H9 (cell line): ENCODE results near the gene HSD17B8. TPM values are rescaled to one million over a fixed set of nuclear protein-coding genes. Genes with fewer than 3 reads are reported as not detected.

Experiments used
- DNase-seq: peaks from one replicate; pipeline ENCODE4 v3.0.0-alpha.2; 2017
- H2AFZ ChIP-seq: one replicate; pipeline ENCODE4 v1.6.1; 2013; ENCODE audit warnings: mild to moderate bottlenecking, low read length, control low read depth, moderate library complexity
- H2AK5ac ChIP-seq: 2 replicates; pipeline ENCODE4 v1.6.1; 2013; ENCODE audit warnings: low read length, control low read depth, mixed read lengths; ENCODE audit not compliant: insufficient read length
- H2BK120ac ChIP-seq: one replicate; pipeline ENCODE4 v1.6.1; 2013; ENCODE audit warnings: low read depth, mild to moderate bottlenecking, low read length, control low read depth, inconsistent platforms; ENCODE audit not compliant: poor library complexity, severe bottlenecking
- H2BK12ac ChIP-seq: 2 replicates; pipeline ENCODE4 v1.6.1; 2013; ENCODE audit warnings: low read length, control low read depth, mixed read lengths, low read depth; ENCODE audit not compliant: insufficient read length
- H2BK15ac ChIP-seq: 2 replicates; pipeline ENCODE4 v1.6.1; 2013; ENCODE audit warnings: low read depth, low read length, control low read depth
- H2BK20ac ChIP-seq: one replicate; pipeline ENCODE4 v1.6.1; 2013; ENCODE audit warnings: low read depth, mild to moderate bottlenecking, low read length, control low read depth, inconsistent platforms; ENCODE audit not compliant: poor library complexity, severe bottlenecking
- H2BK5ac ChIP-seq: 2 replicates; pipeline ENCODE4 v1.6.1; 2013; ENCODE audit warnings: low read length, control low read depth, mixed read lengths; ENCODE audit not compliant: insufficient read length
- H3K14ac ChIP-seq: 2 replicates; pipeline ENCODE4 v1.6.1; 2013; ENCODE audit warnings: low read length, control low read depth; ENCODE audit not compliant: insufficient read depth
- H3K18ac ChIP-seq: 2 replicates; pipeline ENCODE4 v1.6.1; 2013; ENCODE audit warnings: low read depth, mild to moderate bottlenecking, mixed read lengths, low read length, control low read depth; ENCODE audit not compliant: insufficient read length
- H3K23ac ChIP-seq: 2 replicates; pipeline ENCODE4 v1.6.1; 2013; ENCODE audit warnings: low read length, control low read depth, mixed read lengths, low read depth; ENCODE audit not compliant: insufficient read length
- H3K23me2 ChIP-seq: 2 replicates; pipeline ENCODE4 v1.6.1; 2013; ENCODE audit warnings: low read depth, mild to moderate bottlenecking, mixed read lengths, low read length, control low read depth; ENCODE audit not compliant: insufficient read length, poor library complexity, severe bottlenecking
- H3K27ac ChIP-seq: 2 replicates; pipeline ENCODE4 v1.5.1; 2013; ENCODE audit warnings: low read length, control low read depth, mixed read lengths, low read depth; ENCODE audit not compliant: insufficient read length
- H3K27me3 ChIP-seq: 2 replicates; pipeline ENCODE4 v1.6.1; 2013; ENCODE audit warnings: low read length, control low read depth, inconsistent platforms; ENCODE audit not compliant: insufficient read depth
- H3K4ac ChIP-seq: 2 replicates; pipeline ENCODE4 v1.6.1; 2013; ENCODE audit warnings: low read depth, mild to moderate bottlenecking, control low read depth, inconsistent platforms, low read length, moderate library complexity
- H3K4me1 ChIP-seq: 2 replicates; pipeline ENCODE4 v1.6.1; 2013; ENCODE audit warnings: low read length, control low read depth, inconsistent platforms; ENCODE audit not compliant: insufficient read depth
- H3K4me2 ChIP-seq: 2 replicates; pipeline ENCODE4 v1.6.1; 2013; ENCODE audit warnings: low read length, control low read depth, mixed read lengths; ENCODE audit not compliant: insufficient read length, insufficient read depth
- H3K56ac ChIP-seq: 2 replicates; pipeline ENCODE4 v1.6.1; 2013; ENCODE audit warnings: low read depth, mild to moderate bottlenecking, mixed read lengths, low read length, control low read depth; ENCODE audit not compliant: insufficient read length
- H3K79me1 ChIP-seq: 2 replicates; pipeline ENCODE4 v1.6.1; 2013; ENCODE audit warnings: low read depth, mild to moderate bottlenecking, moderate library complexity, low read length, control low read depth, inconsistent platforms; ENCODE audit not compliant: insufficient read depth, poor library complexity, severe bottlenecking
- H3K79me2 ChIP-seq: 2 replicates; pipeline ENCODE4 v1.6.1; 2013; ENCODE audit warnings: low read length, control low read depth, inconsistent platforms; ENCODE audit not compliant: insufficient read depth
- H3K9ac ChIP-seq: 2 replicates; pipeline ENCODE4 v1.6.1; 2013; ENCODE audit warnings: low read length, control low read depth, mixed read lengths; ENCODE audit not compliant: insufficient read length; ENCODE audit errors: extremely low read depth
- H3K9me3 ChIP-seq: one replicate; pipeline ENCODE4 v1.6.1; 2013; ENCODE audit warnings: low read depth, low read length, inconsistent platforms; ENCODE audit not compliant: control insufficient read depth
- H3T11ph ChIP-seq: one replicate; pipeline ENCODE4 v1.6.1; 2013; ENCODE audit warnings: mild to moderate bottlenecking, low read length, control low read depth, inconsistent platforms
- H4K20me1 ChIP-seq: one replicate; pipeline ENCODE4 v1.6.1; 2013; ENCODE audit not compliant: control insufficient read depth, insufficient read length, insufficient read depth
- H4K5ac ChIP-seq: 2 replicates; pipeline ENCODE4 v1.6.1; 2013; ENCODE audit warnings: low read depth, mild to moderate bottlenecking, mixed read lengths, low read length, control low read depth; ENCODE audit not compliant: insufficient read length
- H4K8ac ChIP-seq: replicated peaks from 2 replicates; pipeline ENCODE4 v1.6.1; 2013; ENCODE audit warnings: low read length, control low read depth, mixed read lengths, low read depth; ENCODE audit not compliant: insufficient read length
- H4K91ac ChIP-seq: 2 replicates; pipeline ENCODE4 v1.6.1; 2013; ENCODE audit warnings: low read depth, mild to moderate bottlenecking, moderate library complexity, mixed read lengths, low read length, control low read depth; ENCODE audit not compliant: insufficient read length
- H3K27ac Mint-ChIP-seq, 3 experiments: 2 replicates in 2 of 3; 3 replicates in 1 of 3; pipeline ENCODE4 v1.8.0; 2020 to 2021; ENCODE audit warnings: mixed read lengths in 3 of 3, mild to moderate bottlenecking in 1 of 3, moderate library complexity in 1 of 3
- H3K27me3 Mint-ChIP-seq: 2 replicates; pipeline ENCODE4 v1.8.0; 2021; ENCODE audit warnings: low read depth, mild to moderate bottlenecking, moderate library complexity, mixed read lengths
- H3K36me3 Mint-ChIP-seq, 3 experiments: 2 replicates in 2 of 3; 3 replicates in 1 of 3; pipeline ENCODE4 v1.8.0; 2020 to 2021; ENCODE audit warnings: low read depth in 3 of 3, mixed read lengths in 3 of 3; ENCODE audit not compliant: insufficient read depth in 1 of 3
- H3K4me1 Mint-ChIP-seq, 2 experiments: 2 replicates each; pipeline ENCODE4 v1.8.0; 2020; ENCODE audit warnings: mixed read lengths in 2 of 2
- H3K4me3 Mint-ChIP-seq, 2 experiments: 2 replicates in 1 of 2; 3 replicates in 1 of 2; pipeline ENCODE4 v1.8.0; 2020 to 2021; ENCODE audit warnings: mild to moderate bottlenecking in 2 of 2, mixed read lengths in 2 of 2, moderate library complexity in 1 of 2
- H3K9me3 Mint-ChIP-seq, 2 experiments: 2 replicates in 1 of 2; 3 replicates in 1 of 2; pipeline ENCODE4 v1.8.0; 2020; ENCODE audit warnings: mild to moderate bottlenecking in 2 of 2, mixed read lengths in 2 of 2, moderate library complexity in 1 of 2
- CTCF ChIP-seq: fragments of 200-600 bp; sonication (generic); conservative IDR thresholded peaks from 3 replicates; pipeline ENCODE4 v1.8.0; 2021; ENCODE audit warnings: antibody characterized with exemption, mild to moderate bottlenecking
- WGBS: extraction: QIAGEN DNeasy Blood & Tissue Kit; methylation state at CpG from one replicate; pipeline ENCODE4 v1.1.7; 2013; ENCODE audit warnings: missing lambda C conversion rate, low lambda C conversion rate, mixed read lengths; ENCODE audit not compliant: insufficient read length; ENCODE audit errors: extremely low coverage; 5-methylcytosine and 5-hydroxymethylcytosine counted together
- total RNA-seq: library from RNA; stranded (reverse); gene quantifications from 2 replicates; pipeline ENCODE4 v1.2.1, GENCODE V29; 2021

The HSD17B8 gene
- total RNA-seq, 1 experiment from 2014 or later: 7.1 TPM

- Histone ChIP-seq H3K79me1 (no peaks in the 10 kb centered on the region), H3K79me2 (no peaks in the 10 kb centered on the region), H3K14ac (no peak overlapping the region), H2AFZ (no peak overlapping the region), H2BK20ac (no peak overlapping the region), H4K8ac (no peak overlapping the region), H3K27ac (no peak overlapping the region), H4K5ac (no peak overlapping the region), H3K56ac (no peak overlapping the region), H3K23me2 (peaks cover 18% of the 10 kb centered on the region), H4K20me1 (peaks cover 3% of the 10 kb centered on the region), H2BK120ac (no peak overlapping the region), H2BK5ac (no peak overlapping the region), H3K4ac (no peak overlapping the region), H3K23ac (no peak overlapping the region), H3K27me3 (peaks cover 30% of the 10 kb centered on the region; the same call in 1 of the 2 replicates), H2BK12ac (no peak overlapping the region), H3K4me1 (peaks cover 6% of the 10 kb centered on the region; the same call in 1 of the 2 replicates), H4K91ac (no peak overlapping the region), H2BK15ac (no peak overlapping the region), H3K9me3 (no peaks in the 10 kb centered on the region), H3K18ac (no peak overlapping the region), H2AK5ac (no peak overlapping the region), H3T11ph (no peak overlapping the region), H3K9ac (no peak overlapping the region), H3K4me2 (peak overlapping the region; percentile 80)
- no peak for TF ChIP-seq CTCF
- Mint-ChIP-seq H3K36me3 (peaks cover 20 to 41% (median 28%) of the 10 kb centered on the region in 3 experiments), H3K4me3 (peak overlapping the region; percentile 83 to 95), H3K27ac (peak overlapping the region in 1 of 3 experiments; percentile 82; a peak in 1 of 7 replicates), H3K4me1 (peaks cover 37 to 47% of the 10 kb centered on the region in 2 experiments), H3K9me3 (no peaks in the 10 kb centered on the region; a peak in 1 of 5 replicates), H3K27me3 (peaks cover 59% of the 10 kb centered on the region)
- WGBS: no CpG with 5 or more reads among the region's 29 CpGs
- DNase-seq: no peak
Measured at GRCh38 chr6:33207552-33208090, 3.2 kb downstream of the HSD17B8 start.
